Breast epithelium (tissue), 3 donors: ENCODE data around the gene TENM4.

ENCODE experiments used
- CTCF ChIP-seq, 3 donors: fragments of 450-650 bp; IDR thresholded peaks; one replicate each; pipeline ENCODE4 v1.5.1; 2016 to 2017; ENCODE audit warnings: antibody characterized with exemption in 3 of 3, mild to moderate bottlenecking in 3 of 3, moderate library complexity in 3 of 3
- POLR2A ChIP-seq: fragments of 450-650 bp; IDR thresholded peaks from one replicate; pipeline ENCODE4 v1.6.1; 2016; ENCODE audit warnings: antibody characterized with exemption, mild to moderate bottlenecking, moderate library complexity

- TF ChIP-seq CTCF (IDR thresholded peaks at IDR 0.05): no peak
- no peak for TF ChIP-seq POLR2A
Measured at GRCh38 chr11:78704811-78705210, 736.0 kb downstream of the TENM4 start.
